HG02840 (cell line): ENCODE data around the gene PSMD11.

Experiments used
- ATAC-seq: cut with Tn5 transposase; IDR thresholded peaks from one replicate; pipeline ENCODE4 v1.9.1; 2021; ENCODE audit warnings: mild to moderate bottlenecking, moderate library complexity, moderate number of reproducible peaks; ENCODE audit not compliant: unreplicated experiment, low FRiP score

The PSMD11 gene

GRCh38 chr17:32527146-32527545, 82.8 kb downstream of the PSMD11 start:
- no peak for ATAC-seq

DNA sequence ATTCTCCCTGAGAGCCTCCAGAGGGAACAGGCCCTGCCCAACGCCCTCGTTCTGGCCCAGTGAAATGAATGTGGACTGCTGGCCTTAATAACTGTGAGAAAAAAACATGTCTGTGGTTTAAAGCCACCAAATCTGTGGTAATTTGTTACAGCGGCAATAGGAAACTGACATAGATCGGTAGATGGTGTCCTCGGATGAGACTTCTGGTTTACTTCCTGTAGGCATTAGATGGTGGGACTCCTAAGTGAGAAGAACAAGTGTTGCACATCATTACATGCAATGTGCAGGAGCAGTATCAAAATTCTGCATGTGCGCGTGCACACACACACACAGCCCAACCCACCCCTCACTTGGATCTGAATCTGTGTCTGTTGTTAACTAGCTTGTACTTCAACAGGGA, 84.5 kb downstream of the PSMD11 start:
- ATAC-seq = no peak

GRCh38 chr17:32529604-32530003, 85.3 kb downstream of the PSMD11 start:
- no peak for ATAC-seq
